Left colon (tissue), 2 donors: ENCODE data around the gene CARD11. TPM values are rescaled to one million over a fixed set of nuclear protein-coding genes. Genes with fewer than 3 reads are reported as not detected.

Experiments used
- ATAC-seq: fragments of 200-7000 bp; cut with Tn5 transposase; one replicate; pipeline ENCODE4 v1.9.1; 2020; ENCODE audit warnings: mild to moderate bottlenecking, moderate library complexity
- DNase-seq, 2 donors: peaks; one replicate each; pipeline ENCODE4 v3.0.0-alpha.2; 2020
- intact Hi-C, 2 donors: fragments of 100-400 bp; cut with DNase I in 1 of 2; cut with micrococcal nuclease in 1 of 2; formaldehyde crosslinking; loops; one replicate each; pipeline versions ENCODE4 v1.11.2 to v1.14.0; 2022; cut with DNase I, micrococcal nuclease
- total RNA-seq, 2 donors: library from RNA; stranded (reverse); fragmentation: NEBNext Ultra II Directional; extraction: Animal tissue kit (Norgen Biotek cat#: 25700); gene quantifications; one replicate each; pipeline ENCODE4 v1.2.1, GENCODE V29; 2021
- donor health status: DM: no; HTN: no; CAD: no.
- donor health status: DM: yes; HTN: yes; CAD: no.

The CARD11 gene
- total RNA-seq, 2 donors from 2014 or later: 2.0 to 2.8 TPM

GRCh38 chr7:2905500-2905899 is 138.2 kb downstream of the CARD11 start:
- DNase-seq: no peak
- intact Hi-C loops: no loop called here
- ATAC-seq: no peak

DNA sequence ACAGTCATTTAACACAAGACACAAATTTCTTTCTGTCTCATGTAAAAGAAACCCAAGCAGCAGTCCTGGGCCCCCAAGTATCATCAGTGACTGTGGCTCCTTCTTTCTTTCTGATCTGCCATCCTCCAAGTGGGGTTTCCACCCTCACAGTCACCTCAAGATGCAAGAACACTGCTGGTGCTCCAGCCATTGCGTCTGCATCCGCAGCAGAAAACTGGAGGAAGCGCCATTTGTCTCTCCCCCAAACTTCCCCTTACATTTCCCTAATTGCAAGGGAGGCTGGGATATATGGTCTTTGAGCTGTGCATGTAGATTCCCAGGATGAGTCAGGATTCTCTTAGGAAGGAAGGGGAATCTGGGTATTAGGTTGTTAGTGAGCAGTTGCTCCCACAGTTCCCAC is 138.6 kb downstream of the CARD11 start:
- DNase-seq (no peak), ATAC-seq (no peak)
- intact Hi-C loops: no loop called here

- DNase-seq (no peak), ATAC-seq (no peak)
- intact Hi-C loops: no loop called here
These were observed 139.5 kb downstream of the CARD11 start for GRCh38 chr7:2904202-2904601.

- ATAC-seq (no peak), DNase-seq (no peak)
- intact Hi-C loops: no loop called here
These were observed 139.9 kb downstream of the CARD11 start for GRCh38 chr7:2903682-2904162.

DNA sequence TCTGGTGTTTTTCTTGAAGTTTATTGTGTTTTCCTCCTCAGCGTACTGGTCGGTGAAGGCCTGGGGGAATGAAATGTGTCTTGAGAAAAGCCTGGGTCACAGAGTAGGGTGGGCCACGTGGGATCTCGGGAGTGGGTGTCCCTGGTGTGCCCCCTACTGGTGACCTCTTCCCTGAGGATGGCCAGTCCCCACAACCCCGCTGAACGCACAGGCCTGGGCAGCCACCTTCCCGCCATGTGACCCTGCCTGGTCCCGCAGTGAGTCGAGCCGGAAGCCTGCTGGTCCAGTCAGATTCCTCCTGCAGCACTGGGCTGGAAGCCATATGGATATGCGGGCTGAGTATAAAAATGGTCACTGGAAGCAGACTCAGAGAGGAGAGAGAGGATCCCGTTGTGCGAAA is 146.6 kb downstream of the CARD11 start:
- ATAC-seq: no peak
- intact Hi-C loops: no loop called here
- DNase-seq: no peak

DNA sequence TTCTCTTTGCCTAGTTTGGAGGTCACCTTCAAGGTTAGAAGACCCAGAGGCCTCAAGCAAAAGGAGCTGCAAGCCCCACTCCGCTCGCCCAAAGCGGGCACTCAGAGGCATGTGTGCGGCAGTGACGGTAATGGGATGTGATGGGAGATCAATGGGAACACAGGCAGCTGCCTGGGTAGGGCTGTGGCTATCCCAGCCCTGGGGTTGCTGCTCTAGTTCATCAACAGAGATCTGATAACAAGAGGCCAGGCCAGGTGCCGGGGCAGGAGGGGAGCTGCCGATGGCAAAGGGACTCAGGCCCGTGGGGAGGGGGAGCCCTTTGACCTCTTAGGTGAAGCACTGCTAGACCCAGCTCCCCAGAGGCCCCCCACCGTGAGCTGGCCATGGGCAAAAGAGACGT is 147.5 kb downstream of the CARD11 start:
- intact Hi-C loops: no loop called here
- no peak for DNase-seq
- ATAC-seq: no peak

DNA sequence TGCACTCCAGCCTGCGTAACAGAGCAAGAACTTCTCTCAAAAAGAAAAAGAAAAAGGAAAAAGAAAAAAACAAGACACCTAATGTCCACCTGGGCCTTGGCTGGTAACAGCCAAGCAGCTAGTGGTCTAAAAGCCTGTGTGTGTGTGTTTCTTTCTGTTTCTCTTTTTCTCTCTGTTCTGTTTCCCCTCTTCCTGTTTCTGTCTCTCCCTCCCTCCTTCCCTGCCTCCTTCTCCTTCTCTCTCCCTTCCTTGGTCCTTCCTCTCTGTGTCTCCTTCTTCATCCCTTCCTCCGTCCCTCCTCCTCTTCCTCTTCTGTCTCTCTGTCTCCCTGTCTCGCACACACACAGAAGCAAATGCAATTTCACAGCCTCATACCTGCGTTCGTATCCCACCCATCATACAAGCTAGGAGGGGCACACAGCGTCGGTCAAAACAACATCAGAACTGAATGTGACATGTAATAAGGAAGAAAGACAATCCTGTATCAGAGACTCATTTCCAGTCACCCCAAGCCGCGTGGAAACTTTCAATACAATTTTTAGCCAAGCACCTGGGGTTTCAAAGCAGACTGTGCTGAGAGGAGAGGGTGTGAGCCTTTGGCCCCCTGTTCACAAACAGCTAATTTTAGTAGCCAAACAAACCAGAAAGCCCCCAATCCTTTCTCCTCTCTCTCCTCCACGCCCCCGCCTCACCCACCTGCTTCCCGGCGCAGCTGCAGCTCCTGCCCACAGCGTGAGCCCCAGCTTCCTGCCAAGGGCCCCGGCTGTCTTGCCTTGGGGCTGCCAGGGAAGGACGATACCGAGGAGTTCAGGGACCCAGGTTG is 149.3 kb downstream of the CARD11 start:
- ATAC-seq: no peak
- DNase-seq: peak in 1 of 2 donors; percentile 38
- intact Hi-C loops: no loop called here

DNA sequence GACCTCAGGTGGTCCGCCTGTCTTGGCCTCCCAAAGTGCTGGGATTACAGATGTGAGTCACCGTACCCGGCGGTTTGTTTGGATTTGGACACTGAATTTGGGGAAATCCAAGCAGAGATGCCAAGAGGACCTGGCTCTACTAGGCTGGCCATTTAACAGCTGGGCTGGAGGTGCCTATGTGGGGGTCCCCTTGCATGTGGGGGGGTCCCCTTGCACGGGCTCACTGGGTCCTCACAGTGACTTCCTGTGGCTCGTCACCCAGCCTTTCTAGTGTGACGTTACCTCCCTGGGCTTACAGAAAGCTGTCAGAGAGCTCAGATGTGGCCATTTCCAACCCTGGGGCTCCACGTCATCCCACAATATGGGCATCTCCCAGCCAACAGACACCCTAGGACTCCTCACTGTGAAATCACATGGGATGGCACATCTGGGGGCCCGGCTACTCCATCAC is 150.2 kb downstream of the CARD11 start:
- intact Hi-C loops: no loop called here
- ATAC-seq (no peak), DNase-seq (no peak)

DNA sequence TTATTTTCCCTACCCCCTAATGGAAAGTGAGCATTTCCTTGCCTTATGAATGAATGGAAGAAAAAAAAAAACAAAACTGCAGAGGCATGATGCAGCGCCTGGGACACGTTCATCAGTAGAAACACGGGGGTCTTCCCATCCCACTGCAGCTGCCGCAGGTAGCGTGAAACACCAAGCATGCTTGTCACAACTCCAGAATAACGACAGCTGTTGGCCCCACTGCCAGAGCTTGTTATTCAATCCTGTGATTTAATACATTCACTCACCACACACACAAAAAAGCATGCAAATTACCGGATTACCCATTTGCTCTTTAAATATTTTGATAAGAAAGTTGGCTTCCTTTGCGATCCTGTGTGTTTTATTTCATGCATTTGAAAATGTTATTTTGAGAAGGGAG is 151.1 kb downstream of the CARD11 start:
- intact Hi-C loops: no loop called here
- DNase-seq (no peak), ATAC-seq (no peak)

- no peak for ATAC-seq
- intact Hi-C loops: no loop called here
- no peak for DNase-seq
These were observed 155.9 kb downstream of the CARD11 start for GRCh38 chr7:2887816-2888215.

GRCh38 chr7:2886900-2887299 is 156.8 kb downstream of the CARD11 start:
- DNase-seq: peak; percentile 51 to 60
- intact Hi-C loops: no loop called here

GRCh38 chr7:2886391-2886790 is 157.3 kb downstream of the CARD11 start:
- DNase-seq: no peak
- no peak for ATAC-seq
- intact Hi-C loops: no loop called here

More at GRCh38 chr7:2886900-2887299, 156.8 kb downstream of the CARD11 start:
- ATAC-seq: peak; percentile 88

DNA sequence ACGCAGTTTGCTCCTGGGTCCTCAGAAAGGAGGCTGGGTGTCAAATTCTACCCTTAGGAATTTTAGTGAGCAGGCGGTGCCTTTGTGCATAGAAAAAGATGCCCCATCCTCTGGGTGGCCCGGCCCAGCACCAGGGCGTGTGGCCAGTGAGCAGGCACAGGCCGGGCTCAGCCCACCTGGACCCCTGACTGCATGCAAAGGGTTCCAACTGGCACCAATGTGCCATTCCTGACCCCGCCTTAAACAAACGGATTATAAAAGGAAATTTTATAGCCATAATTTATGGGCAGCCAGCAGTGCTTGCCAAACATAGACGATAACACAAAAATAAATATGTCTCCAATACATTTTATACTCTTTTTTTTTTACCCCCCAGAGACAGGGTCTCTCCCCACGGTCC is 159.5 kb downstream of the CARD11 start:
- DNase-seq (no peak), ATAC-seq (peak; percentile 70)
- intact Hi-C loops: no loop called here

GRCh38 chr7:2883101-2883500 is 160.6 kb downstream of the CARD11 start:
- DNase-seq: no peak
- ATAC-seq: no peak
- intact Hi-C loops: no loop called here

GRCh38 chr7:2882111-2882510 is 161.6 kb downstream of the CARD11 start:
- intact Hi-C loops: no loop called here
- DNase-seq (no peak), ATAC-seq (no peak)

- no peak for ATAC-seq
These were observed 162.7 kb downstream of the CARD11 start for GRCh38 chr7:2880874-2881533.

DNA sequence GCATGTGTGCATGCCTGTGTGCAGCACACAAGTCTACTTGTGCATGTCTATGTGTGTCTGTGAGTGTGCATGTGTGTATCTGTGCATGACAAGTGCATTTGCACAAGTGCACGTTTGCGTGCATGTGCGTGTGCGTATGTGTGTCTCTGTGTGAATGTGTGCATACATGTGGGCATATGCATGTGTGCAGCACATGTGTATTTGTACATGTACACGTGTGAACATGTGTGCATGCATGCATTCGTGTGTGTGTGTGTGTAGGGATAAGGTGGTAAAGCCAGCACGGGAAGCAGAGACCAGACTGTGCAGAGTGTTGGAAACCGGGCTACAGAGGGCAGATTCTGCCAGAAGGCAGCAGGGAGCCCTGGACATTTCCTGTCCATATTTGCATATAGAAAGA is 163.6 kb downstream of the CARD11 start:
- intact Hi-C loops: no loop called here
- no peak for DNase-seq
- ATAC-seq: no peak

More at GRCh38 chr7:2880874-2881533, 162.7 kb downstream of the CARD11 start:
- DNase-seq: no peak
- intact Hi-C loops: no loop called here

- no peak for ATAC-seq
- DNase-seq: no peak
- intact Hi-C loops: no loop called here
These were observed 164.3 kb downstream of the CARD11 start for GRCh38 chr7:2879354-2879753.

DNA sequence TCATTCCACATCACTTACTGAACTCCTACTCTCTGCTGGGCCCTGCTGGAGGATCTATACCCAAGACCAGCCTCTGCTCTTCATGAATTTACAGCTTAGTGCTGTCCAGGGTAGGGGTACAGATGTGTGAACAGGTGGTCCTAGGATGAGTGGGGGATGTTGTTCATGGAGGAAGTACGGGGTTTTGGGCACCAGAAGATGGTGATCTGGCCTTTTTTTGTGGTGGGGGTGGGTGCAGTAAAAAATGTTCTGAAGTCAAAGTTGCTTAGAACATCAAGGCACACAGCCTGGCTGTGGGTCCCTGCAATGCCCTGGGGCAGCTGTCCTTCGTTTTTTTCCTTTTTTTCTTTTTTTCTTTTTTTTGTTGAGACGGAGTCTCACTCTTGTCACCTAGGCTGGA is 165.4 kb downstream of the CARD11 start:
- no peak for ATAC-seq
- no peak for DNase-seq
- intact Hi-C loops: no loop called here

- ATAC-seq: peak; percentile 79
- intact Hi-C loops: no loop called here
These were observed 167.5 kb downstream of the CARD11 start for GRCh38 chr7:2876031-2876731.

More at GRCh38 chr7:2876031-2876731, 167.5 kb downstream of the CARD11 start:
- no peak for DNase-seq
